ENCODE measurements around the gene TLE7.

The TLE7 gene

DNA sequence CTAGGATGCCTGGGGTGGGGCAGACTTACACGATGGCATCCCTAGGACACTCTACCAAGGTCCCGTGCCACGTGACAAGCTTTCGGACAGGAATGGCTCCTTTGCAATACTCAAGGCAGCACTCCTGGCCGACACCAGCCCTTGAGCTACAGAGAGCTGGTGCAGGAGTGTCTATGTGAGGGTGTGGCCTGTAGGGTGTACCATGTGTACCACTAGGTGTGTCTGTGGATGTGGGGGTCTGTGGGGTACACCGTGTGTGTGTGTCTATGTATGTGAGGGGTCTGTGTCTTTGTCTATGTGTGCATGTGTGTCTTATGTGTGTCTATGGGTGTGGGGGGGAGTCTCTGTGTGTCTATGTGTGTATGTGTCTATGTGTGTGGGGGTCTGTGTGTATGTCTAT is 1.9 kb upstream of the TLE7 start:
- DNase-seq = no peak

DNA sequence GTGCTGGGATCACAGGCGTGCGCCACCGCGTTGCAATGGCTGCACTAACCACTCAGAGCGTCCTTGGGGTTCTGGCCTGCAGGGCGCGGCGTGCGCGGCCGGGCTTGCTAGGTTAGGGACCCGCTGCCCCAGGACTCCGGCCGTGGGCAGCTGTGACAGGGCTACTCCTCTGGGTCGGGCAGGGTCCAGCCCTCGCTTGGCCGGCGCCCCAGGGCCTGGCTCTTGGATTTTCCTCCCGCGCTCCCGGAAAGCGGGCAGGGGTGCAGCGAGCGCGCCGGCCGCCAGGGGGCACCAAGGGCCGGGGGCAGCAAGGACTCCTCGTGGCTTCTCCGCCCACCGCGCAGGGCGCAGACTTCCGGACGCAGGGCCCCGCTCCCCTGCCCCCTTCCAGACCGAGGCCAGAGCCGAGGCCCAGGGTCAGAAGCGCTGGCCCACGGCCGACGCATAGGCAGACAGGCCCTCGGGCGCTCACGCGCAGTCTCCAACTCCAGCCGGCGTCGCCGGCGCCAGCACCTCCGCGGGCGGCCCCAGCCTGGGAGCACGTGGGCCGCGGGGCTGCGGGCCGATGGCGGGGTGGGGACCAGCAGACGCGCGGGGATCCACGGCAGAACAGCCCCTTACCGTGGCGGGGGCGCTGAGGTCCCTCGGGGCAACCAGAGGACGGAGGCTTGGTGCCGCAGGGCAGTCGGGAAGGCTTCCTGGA is 355 bp downstream of the TLE7 start:
- DNase-seq = no peak

DNA sequence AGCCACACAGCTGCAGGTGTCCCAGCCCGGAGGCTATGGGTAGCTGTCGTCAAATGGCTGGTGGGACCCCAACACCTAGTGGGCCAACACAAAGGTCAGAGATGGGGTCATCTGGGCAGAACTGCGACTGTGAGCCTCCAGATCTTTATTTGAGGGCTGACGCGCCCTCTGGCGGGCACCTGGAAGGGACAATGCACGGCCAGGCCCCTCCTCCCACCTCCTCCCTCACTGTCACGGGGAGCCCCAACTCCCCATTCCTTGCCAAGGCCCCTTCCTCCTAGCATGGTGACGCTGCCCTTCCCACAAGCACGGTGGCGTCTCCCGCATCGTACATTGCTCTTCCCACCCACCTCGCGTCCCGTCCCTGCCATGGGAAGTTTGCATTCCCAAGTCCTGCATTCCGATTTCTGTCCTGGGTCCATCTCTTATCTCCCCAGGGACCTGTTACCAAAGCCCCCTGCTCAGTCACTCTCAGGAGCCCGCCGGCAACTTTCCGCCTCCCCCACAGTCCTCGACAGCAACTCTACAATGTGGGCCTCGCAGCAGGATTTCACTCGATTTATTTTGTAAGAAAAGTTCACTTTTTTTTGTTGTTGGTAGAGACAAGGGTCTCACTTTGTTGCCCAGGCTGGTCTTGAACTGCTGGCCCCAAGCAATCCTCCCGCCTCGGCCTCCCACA is 1.0 kb downstream of the TLE7 start:
- no peak for DNase-seq

DNA sequence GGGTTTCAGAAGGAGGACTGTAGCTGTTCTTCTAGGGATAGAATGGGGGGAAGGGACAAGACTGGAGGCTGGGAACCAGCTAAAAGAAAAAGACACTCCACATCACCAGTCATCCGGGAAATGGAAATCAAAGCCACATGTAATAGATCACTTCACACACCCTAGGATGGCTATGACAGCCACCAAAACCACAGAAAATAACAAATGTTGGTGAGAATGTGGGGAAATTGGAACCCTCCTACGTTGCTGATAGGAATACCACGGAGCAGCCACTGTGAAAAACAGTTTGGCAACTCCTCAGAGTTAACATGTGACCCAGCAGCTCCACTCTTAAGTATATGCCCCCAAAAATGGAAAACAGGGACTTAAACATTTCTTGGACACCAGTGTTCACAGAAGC is 2.3 kb downstream of the TLE7 start:
- no peak for DNase-seq

DNA sequence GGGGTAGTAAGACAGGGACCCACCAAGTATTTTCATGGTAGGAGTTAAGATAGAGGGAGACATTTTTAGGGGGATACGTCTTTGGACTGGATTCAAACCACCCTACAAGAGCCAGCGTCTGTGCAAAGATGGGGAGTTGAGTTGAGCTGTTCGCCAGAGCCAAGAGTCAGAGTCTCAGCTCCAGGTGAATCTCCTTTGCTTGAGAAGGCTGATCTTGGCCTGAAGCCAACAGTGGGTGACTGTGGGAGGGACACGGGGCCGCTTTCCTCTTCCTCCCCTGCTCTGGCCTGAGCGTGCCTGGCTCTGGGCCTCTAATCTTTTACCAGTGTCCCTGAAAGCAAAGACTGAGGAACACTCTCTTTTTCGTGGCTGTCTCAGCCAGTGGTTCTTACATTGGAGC is 5.4 kb downstream of the TLE7 start:
- DNase-seq = no peak

DNA sequence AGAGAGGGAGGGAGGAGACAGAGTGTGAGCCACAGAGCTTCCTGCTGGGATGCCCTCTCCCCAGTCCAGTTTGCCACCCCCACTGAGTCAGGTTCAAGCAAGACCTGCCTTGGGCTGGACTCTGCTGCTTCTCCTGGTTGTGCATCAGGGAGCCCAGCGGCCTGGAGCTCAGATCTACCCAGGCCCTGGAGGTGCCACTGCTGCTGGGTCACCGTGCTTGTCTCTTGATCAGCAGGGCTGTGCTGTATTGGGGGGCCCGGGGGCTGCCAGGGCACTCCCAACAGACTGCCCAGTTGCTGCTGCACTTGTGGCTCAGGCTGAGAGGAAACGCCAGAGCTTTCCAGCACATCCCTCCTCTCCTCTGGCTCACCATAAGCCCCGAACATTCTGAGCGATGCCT is 8.9 kb downstream of the TLE7 start:
- DNase-seq = no peak

DNA sequence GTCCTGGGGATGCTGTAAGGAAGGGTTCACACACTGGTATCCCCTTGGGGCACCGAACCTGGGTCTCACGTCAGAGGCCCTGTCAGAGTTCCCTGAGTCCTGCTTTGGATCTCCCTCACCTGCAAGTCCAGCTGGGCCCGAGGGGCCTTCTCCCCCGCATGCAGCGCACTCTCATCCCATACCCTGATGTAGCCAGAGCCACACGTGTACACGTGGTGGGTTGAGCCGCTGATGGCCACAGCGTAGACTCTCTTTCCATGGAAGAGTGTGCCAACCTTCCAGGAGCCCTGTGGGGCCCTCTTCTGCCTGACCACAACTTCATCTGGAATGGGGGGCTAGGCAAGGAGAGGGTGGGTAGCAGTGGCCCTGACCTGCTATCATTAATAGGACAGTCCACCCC is 9.9 kb downstream of the TLE7 start:
- DNase-seq = no peak

DNA sequence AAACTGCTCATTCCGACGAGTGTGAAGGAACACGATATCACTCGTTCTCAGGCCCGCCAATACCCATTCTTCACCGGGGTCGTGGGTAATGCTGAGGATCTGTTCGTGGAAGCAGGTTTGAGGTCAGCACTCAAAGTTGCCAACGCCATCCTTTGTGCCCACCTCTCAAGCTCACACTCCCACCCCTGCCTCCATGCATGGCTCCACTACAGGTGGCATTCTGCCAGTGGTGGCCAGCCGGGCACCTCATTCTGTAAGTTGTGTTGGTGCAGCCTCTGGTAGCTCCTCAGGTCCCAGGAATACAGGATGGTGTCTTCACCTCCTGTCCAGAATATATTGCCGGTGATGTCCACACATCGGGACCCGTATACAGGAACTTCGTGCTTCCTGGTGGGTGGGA is 10.7 kb downstream of the TLE7 start:
- no peak for DNase-seq

DNA sequence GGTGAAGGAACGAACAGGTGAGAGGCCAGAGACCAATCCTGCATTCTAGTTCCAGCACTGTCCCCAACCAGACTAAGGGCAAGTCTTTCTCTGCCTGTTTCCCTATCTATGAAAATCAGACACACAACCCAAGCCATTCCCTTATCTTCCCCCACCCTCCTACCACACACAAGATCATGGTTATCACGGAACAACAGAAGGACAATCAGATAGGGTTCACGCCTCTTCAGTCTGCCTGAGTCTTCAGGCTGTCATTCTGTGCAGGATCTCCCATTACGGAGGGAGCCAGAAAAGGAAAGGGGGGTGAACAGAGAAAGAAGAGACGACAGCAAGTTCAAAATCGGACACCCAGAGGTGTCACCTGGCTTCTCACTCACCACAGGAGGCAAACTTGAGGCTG is 11.1 kb downstream of the TLE7 start:
- DNase-seq = no peak

DNA sequence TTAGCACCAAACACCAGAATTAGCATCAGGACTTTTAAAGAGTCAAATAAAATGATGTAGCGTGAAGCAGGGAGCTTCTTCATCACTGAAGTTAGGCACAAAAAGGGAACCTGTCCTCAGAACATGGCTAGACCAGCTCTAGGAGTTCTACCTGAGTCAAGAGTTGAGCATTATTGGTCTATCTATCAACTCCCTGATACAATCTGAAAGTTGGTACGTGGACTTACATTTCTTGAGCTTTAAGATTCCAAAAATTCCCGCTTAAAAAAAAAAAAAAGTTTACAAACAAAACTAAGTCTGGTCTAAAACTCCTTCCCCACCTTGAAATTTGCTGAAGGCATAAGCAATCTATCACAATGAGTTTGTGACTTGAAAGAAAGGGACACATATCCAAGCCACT is 12.3 kb downstream of the TLE7 start:
- no peak for DNase-seq

DNA sequence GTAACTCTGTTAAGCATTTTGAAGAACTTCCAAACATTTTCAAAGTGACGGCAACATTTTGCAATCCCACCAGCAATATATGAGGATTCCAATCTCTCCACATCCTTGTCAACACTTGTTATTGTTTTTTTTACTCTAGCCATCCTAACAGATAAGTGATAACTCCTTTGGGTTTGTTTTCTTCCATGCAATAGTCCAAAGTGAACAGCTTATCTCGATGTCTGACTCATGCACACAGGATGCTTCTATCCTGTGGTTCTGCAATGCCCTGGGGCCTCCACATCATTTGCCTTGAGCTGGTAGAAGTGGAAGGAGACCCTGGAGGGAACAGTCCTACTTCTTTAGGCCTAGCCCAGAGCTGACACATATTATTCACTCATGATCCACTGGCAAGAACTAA is 13.0 kb downstream of the TLE7 start:
- DNase-seq = no peak

DNA sequence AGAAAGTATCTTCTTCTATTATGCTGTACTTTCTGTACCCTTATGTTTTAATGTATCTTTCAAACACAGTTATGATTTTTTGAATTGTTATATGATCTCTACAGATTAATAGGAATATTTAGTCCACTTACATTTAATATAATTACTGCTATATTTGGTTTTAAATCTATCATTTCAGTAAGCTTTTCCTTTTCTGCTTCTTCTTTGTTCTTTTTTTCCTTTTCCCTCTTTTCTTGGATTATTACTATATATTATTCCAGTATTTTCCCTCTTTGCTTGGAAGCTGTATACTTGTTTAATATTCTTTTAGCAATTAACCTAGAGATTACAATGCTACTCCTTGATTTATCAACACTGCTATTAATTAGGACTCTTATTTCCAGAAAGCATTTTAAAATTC is 13.5 kb downstream of the TLE7 start:
- no peak for DNase-seq

DNA sequence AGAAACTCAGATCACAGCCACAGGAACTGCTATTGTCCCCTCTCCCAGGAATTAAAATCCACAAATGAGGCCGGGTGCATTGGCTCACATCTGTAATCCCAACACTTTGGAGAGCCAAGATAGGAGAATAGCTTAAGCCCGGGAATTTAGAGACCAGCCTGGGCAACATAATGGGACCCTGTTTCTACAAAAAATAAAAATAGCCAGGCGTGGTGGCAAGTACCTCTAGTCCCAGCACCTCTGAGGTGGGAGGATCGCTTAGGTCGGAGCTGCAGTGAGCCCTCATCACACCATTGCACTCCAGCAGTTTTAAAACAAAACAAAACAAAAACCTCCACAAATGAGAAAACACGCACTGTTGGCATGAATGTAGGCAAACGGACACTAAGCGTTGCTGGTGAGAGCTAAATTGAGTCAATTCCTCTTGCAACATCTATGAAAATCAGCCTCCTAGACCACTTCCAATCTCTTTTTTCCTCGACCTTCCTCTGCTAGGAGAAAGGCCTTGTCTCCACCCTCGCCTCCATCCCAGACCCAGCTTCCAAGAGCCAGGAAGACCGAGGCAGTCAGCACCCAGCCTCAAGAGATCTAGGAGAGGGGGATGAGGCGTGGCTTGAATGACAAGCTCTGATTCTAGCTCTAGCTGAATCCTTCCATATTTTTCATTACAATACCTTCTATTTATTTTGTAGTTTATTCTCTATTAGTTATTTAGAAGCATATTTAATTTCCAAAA is 14.8 kb downstream of the TLE7 start:
- no peak for DNase-seq

DNA sequence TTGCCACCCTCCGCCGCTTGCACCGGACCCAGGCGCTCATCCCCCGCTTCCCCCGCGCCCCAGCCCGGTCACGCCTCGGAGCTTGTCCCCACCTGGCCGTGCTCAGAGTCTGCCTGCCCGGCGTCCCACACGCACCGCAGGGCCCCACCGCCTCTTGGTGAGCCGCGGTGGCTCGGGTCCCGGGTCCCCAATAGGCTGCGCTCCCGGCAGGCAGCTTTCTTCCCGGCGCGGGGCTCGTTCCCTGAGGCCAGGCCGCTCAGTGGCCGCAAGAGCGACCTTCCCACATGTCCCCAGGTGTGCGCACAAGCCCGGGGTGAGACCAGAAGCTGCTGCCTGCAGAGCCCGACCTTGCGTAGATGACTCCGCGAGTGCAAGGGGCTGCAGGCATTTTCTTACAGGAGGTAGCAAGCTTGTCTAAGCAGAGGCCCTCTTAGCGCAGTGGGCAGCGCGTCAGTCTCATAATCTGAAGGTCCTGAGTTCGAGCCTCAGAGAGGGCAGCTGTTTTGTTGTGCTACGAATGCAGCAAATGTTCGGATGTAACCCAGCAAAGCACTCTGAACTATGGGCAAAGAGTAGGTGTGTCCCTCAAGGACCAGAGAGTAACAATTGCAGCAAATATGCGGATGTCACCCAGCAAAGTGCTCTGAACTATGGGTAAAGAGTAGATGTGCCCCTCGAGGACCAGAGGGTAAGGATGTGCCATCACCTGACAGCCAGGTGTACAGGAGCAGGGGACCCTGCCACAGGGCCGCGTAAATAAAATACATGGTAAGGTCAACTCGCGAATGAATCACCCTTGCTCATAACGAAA is 15.6 kb downstream of the TLE7 start:
- peak; percentile 63 for DNase-seq

DNA sequence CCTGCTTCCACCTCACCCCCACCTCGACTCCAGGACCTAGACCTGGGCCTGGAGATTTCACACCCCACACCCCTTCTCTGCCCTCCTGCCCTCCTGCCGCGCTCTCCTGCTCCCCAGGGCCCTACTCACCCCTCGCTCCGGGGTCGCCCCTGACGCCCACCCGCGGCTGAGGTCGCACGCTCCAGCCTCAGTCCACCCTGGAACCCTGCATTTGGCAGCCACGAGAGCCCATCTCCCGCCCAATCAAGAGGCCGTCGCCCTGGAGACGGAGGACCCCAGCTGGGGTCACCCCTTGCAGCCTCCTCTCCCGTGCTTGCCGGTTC is 16.1 kb downstream of the TLE7 start:
- DNase-seq = no peak

DNA sequence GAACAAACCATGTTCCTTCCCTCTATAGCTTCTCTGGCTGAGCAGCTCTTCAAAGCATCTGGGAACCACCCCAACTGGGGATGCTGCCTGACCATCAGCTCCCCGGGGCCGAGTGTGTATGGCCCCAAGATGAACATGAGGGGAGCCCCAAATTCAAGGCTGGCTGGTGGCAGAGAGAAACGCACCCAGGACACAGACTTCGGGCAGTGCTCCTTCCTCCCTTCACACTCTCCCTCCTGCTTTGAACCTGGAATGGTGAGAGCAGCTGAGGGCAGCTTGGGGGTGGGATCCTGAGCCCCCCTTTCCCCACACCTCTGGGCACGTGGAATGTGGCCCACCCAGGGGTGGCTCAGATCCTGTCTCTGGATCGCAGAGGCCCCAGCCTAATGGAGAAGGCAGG is 17.2 kb downstream of the TLE7 start:
- DNase-seq = no peak

DNA sequence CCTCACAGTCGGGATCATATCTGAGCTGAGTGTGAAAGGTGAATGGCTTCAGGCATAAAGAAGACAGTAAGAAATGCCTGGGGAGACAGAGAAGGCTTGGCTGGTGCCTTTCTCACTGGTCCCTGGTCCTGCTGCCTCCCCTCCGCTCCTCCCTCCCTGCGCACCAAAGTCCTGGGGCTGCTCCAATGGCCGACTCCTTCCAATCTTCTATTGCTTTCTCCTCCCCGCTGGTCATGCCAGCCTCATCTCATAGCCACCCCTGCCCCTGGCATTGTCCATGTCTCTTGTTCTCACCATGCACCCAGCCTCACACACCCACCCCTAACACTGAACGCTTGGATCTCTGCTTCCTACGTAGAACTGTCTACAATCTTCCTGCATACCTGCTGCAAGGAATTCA is 18.0 kb downstream of the TLE7 start:
- DNase-seq = no peak

DNA sequence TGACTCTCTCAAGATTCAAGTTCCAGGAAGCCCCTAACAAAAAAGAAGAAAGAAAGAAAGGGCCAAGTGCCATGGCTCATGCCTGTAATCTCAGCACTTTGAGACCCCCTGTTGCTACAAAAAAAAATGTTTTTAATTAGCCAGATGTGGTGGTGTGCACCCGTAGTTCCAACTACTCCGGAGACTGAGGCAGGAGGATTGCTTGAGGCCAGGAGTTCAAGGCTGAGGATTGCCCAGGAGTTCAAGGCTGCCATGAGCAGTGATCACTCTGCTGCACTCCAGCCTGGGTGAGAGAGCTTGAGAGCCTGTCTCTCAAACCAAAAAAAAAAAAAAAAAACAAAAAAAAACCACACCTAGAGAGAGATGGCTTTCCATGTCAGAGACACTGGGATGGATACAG is 18.8 kb downstream of the TLE7 start:
- DNase-seq = no peak

DNA sequence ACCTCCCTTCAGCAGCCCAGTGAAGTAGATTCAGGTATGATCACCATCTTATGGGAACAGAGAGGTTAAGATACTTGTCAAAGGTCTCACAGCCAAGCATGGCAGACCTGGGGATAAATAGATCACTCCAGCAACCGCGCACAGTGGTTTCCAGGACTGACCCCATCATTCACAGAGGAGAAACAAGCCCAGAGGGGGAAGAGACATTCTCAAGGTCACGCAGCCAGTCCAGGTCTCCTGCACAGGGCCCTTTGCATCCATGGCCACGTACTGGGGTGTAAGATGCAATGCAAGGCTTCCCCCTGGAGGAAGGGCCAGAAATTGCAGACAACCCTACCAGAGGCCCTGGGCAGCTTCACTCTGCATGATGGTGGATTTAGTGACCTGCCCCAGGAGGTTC is 19.9 kb downstream of the TLE7 start:
- DNase-seq = no peak

DNA sequence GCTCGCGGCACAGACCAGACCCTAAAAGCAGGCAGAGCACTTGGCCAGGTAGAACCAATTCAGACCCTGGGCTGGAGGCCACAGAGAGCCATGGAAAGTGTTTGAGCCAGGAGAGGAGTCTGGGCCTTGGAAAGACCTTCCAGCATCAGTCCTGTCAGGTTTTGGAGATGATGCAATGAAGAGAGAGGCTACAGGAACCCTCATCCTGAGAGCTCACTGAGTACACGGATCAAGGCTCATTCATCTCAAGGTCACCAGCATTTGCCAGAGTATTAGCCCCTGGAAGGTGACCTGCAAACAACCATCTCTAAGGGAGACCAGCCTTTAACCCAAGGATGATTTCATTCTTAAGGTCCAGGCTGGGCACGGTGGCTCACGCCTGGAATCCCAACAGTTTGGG is 27.8 kb downstream of the TLE7 start:
- DNase-seq = no peak

DNA sequence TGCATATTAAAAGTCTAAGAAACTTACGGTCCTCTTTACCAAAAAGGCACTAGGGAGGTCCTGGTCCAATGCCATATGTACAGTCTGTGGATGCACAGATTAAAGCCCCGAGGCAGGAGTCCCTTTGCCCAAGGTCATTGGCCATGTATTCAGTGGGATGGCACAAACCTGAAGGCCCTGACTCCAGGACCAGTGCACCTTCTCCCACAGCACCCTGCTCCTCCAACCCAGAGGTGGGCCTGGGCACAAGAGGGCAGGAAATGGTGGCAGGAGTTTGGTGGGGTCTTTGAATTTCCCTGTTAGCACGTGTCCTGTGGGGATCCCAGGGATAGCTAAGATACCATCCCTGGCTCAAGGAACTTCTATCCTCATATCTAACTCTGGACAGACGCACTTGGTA is 28.5 kb downstream of the TLE7 start:
- no peak for DNase-seq

DNA sequence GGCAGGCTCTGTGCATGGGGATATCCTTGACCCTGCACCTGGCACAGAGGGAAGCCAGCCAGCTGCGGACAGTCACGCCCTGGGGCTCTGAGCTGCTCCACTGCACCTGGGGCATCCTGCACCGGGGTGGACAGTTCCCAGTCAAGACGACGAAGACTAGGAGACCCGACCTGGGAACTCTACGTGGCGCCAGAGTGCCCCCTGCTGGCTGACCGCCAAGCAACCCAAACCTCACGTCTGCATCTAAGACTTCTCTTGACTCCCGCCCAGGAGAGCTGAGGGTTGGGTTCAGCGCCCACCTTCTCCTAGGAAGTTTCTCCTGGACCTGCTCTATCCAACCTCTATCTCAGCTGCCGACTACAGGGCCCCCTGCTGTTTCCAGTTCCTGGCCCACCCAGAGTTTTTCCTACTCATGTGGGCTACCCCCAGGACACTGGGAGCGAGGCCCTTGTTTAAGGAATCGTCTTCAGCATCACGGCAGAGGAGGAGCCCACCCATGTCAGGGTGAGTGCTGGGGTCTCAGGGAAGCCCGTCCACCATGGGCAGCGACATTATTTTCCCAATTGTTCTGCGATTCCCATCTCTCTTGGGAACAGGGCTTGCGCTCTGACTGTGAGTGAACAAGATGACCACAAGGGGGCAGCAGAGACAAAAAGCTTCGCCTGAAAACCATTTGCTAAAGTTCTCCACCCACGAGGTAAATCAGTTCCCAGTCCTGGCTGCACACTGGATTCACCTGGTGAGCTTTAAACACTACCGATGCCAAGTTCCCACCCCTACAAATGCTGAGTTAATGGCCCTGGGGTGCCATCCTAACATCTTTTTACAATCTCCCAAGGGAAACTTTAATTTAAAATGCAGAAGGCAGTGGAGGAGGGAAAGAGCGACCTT is 29.3 kb downstream of the TLE7 start:
- peak; percentile 75 for DNase-seq

DNA sequence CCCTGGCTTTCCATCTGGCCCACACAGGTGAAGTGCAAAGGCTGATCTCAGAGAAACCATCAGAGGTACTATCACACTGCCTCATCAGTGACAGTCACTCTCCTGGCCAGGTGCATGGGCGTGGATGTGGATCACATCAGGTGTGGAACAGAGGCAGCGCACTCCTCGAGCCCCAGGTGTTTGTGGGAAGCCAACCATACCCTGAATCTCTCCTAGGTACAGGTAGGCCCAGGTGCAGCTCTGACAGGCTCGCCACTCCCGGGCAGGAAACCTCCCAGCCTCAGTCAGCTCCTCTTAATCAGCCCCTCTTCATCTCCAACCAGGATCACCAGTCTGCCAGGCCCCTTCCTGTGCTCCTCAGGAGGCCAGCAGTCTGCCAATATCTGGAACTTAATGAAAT is 31.7 kb downstream of the TLE7 start:
- DNase-seq = no peak

Data from NCI-H1092 treated with DMSO at 0.1 percent for 48 hours (cell line).